ENCODE measurements around the gene MRPL34.
A peak's percentile ranks its signal among the peaks of the same experiment; 100 is the strongest.

MRPL34 gene

DNA sequence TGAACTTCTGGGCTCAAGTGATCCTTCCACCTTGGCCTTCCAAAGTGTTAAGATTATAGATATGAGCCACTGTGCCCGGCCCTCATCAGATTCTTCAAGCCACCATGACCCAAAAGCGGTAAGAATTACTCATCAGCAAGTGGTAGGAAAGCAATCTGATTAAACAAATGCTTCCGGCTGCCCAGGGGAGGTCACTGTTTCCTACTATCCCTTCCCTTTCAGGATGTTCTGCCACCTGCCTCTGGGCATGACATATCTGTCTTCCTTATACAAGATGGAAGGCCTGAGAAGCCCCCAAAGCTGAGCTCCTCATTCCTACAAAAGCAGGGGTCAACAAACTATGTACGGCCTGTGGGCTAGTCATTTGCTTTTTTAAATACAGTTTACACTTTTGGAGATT is 9.4 kb upstream of the MRPL34 start:
- H3K27ac ChIP-seq: peak overlapping the region; percentile 4; the same call in 1 of the 2 replicates
- TF ChIP-seq, protein P1, sequence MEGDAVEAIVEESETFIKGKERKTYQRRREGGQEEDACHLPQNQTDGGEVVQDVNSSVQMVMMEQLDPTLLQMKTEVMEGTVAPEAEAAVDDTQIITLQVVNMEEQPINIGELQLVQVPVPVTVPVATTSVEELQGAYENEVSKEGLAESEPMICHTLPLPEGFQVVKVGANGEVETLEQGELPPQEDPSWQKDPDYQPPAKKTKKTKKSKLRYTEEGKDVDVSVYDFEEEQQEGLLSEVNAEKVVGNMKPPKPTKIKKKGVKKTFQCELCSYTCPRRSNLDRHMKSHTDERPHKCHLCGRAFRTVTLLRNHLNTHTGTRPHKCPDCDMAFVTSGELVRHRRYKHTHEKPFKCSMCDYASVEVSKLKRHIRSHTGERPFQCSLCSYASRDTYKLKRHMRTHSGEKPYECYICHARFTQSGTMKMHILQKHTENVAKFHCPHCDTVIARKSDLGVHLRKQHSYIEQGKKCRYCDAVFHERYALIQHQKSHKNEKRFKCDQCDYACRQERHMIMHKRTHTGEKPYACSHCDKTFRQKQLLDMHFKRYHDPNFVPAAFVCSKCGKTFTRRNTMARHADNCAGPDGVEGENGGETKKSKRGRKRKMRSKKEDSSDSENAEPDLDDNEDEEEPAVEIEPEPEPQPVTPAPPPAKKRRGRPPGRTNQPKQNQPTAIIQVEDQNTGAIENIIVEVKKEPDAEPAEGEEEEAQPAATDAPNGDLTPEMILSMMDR (IDR thresholded peaks at IDR 0.05): peak; percentile 16; the same call in 1 of the 2 replicates
- no peak for TF ChIP-seq ZFX (IDR thresholded peaks at IDR 0.05; ENCODE audit: borderline replicate concordance)

DNA sequence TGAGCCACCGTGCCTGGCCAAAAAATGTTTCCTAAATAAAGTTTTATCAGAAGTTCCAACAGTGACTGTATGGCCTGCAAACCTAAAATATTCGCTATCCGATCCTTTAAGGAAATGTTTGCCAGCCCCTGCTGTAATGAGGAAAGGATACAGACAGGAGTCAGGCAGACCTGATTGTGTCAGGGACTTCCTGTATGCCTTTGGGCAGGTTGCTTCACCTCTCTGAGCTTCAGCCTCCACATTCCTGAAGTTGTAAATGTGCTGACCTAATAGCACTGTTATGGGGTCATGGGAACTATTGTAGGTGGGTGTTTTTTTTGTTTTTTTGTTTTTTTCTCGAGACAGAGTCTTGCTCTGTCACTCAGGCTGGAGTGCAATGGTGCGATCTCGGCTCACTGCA is 8.7 kb upstream of the MRPL34 start:
- TF ChIP-seq, protein P1 (IDR thresholded peaks at IDR 0.05): no peak
- TF ChIP-seq ZFX (IDR thresholded peaks at IDR 0.05; ENCODE audit: borderline replicate concordance): no peak
- no peak overlapping the region for H3K27ac ChIP-seq

DNA sequence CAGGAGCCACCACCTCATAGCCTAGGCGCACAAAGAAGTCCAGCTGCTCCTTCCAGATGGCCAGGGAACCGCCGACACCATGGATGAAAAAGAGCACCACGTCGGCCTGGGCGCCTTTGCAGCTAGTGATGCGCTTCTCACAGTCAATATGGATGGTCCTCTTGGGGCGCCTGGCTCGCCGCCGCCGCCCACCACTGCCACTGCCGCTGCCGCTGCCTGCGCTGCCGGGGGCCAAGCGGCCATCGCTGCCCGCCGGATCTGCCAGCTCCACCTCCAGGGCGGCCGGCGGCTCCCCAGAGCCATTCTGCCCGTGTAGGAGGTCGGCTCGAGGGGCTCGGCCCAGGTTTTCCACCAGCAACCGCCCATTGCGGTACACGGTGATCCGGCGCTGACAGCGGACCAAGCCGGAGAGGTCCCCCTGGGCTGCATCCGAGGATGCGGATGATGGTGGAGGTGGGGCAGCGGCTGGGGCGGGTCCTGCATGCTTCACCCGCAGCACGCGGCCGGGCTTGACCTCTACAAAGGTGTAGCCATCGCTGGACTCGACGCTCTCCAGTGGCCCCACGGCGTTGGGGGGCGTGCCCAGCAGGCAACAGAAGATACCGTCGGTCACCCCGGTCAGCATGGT is 4.6 kb upstream of the MRPL34 start:
- no peak overlapping the region for H3K27ac ChIP-seq
- TF ChIP-seq, protein P1 (IDR thresholded peaks at IDR 0.05): no peak
- TF ChIP-seq ZFX (IDR thresholded peaks at IDR 0.05; ENCODE audit: borderline replicate concordance): no peak

DNA sequence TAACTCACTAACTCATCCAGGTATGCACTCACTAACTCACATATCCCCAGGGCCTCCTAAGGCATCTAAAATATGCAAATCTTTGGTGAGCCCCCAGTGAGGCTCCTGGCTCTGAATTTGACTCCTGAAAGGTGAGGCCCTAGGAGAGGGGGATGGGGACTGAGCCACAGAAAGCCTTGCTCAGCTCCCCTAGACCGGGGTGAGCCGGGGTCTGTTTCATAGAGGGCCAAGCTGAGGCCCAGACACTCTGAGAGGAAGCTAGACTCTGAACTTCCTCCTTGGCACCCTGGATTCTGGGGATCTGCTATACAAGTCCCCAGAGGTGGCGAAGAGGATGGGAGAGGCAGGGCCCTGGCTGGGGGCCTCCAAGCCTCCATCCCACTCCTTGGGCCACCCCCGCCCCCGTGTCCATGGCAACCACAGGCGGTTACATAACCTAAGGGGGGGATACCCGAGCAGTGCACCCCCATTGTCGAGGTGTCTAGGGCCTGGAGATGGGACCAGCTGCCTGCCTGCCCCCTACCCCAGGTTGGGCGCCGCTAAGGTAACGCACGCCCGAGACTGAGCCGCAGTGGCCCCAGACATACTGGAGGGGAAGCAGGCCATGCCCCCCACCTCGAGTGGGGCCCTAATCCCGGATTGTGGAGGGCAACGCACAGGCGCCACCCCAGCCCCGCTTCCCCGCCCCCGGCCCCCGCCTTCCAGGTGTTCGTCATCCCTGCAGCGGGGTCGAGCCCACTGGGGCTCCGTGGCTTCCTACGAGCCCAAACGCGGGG is 3.1 kb upstream of the MRPL34 start:
- TF ChIP-seq, protein P1 (IDR thresholded peaks at IDR 0.05): no peak
- no peak for TF ChIP-seq ZFX (IDR thresholded peaks at IDR 0.05; ENCODE audit: borderline replicate concordance)
- H3K27ac ChIP-seq: peak overlapping the region; percentile 27; the same call in 1 of the 2 replicates

DNA sequence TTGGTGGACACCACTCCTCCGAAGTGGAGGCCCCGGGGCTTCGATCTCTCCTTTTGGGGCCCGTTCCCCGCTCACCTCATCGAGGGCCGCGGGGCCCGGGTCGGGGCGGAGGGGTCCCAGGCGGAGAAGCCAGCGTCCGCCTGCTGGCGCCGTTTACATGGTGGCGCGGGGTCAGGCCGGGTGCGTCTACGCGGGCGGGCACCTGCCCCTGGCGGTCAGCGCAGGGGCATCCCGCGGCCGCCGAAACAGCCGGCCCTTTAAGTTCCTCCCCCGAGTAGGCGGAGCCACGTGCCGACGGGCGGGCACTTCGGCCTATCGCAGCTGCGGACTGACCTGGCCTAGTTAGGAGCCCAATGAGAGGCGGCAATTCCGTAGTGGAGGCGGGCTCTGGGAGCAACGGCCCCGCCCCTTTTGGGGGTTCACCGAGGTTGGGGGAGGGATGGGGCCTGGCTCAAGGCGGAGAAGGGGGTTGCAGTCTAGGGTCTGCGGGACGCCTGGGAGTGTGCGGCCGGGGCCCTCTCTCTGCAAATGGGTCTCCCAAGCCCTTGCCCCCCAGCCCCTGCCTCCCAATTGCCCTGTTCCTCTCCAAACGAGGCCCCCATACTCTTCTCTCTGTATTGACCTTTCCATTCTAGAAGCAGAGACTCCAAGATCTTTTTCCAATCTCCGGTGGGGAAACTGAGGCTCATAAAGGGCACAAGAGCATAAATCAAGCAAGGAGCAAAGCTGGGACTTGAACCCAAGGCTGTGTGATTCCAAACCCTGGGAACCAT is 2.3 kb upstream of the MRPL34 start, which contains the start of gene ABHD8:
Gene ABHD8 (minus strand): TSS at position 259 of the 773 bp plus-strand sequence. CDS start 1,809 bp downstream, outside the sequence.
- TF ChIP-seq, protein P1 (IDR thresholded peaks at IDR 0.05): peak; percentile 78
- no peak for TF ChIP-seq ZFX (IDR thresholded peaks at IDR 0.05; ENCODE audit: borderline replicate concordance)
- peak within 1 kb of the TSS; percentile 97; the same call in 1 of the 2 replicates for H3K27ac ChIP-seq

DNA sequence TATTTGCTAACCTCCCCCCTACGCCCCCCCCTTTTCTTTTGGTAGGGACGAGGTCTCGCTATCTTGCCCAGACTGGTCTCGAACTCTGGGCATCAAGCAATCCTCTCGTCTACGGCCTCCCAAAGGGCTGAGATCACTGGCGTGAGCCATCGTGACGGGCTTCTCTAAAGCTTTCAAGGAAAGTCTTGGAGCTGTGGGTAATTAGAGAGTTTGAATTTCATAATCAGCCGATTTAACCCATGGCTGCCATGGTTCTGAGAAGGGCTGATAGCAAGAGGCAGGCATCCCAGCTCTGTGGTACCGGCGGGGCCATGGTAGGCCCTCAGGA is 1.8 kb upstream of the MRPL34 start:
- peak overlapping the region; percentile 97; the same call in 1 of the 2 replicates for H3K27ac ChIP-seq
- TF ChIP-seq, protein P1 (IDR thresholded peaks at IDR 0.05): no peak
- TF ChIP-seq ZFX (IDR thresholded peaks at IDR 0.05; ENCODE audit: borderline replicate concordance): no peak

Measured in 22Rv1 (cell line).